SK-N-SH (cell line): ENCODE results near the gene S100A8. TPM values are rescaled to one million over a fixed set of nuclear protein-coding genes. Genes with fewer than 3 reads are reported as not detected.

Experiments used
- CTCF ChIA-PET: fragments of 300-600, 350-600 bp; formaldehyde crosslinking; extraction: SDS; loops from one replicate; lab custom pipeline; 2021; lab: Yijun Ruan, JAX
- POLR2A ChIA-PET: fragments of 350-600 bp; sonication (Branson Sonifier 250); formaldehyde crosslinking; extraction: SDS; loops from one replicate; lab custom pipeline; 2020; ENCODE audit warnings: antibody characterized with exemption, inconsistent platforms; lab: Yijun Ruan, JAX
- DNase-seq: peaks from one replicate; pipeline ENCODE4 v3.0.0; 2012
- H2AFZ ChIP-seq: fragments of 200-600 bp; sonication (generic); 2 replicates; pipeline ENCODE4 v1.8.1; 2016; ENCODE audit warnings: antibody characterized with exemption, mild to moderate bottlenecking, low read depth
- H3F3A ChIP-seq: fragments of 200-600 bp; sonication (generic); replicated peaks from 2 replicates; pipeline ENCODE3; 2016; ENCODE audit warnings: antibody characterized with exemption, mild to moderate bottlenecking; ENCODE audit not compliant: insufficient read depth
- H3K27ac ChIP-seq, 2 experiments: fragments of 200-500 bp in 1 of 2; fragments of 200-600 bp in 1 of 2; sonication (Bioruptor generic) in 1 of 2; sonication (generic), shearing (Covaris generic) in 1 of 2; 2 replicates each; pipeline versions ENCODE4 v1.5.1 to v1.6.1; 2014 to 2016; ENCODE audit warnings: low read depth in 2 of 2, inconsistent platforms in 1 of 2, low read length in 1 of 2, mild to moderate bottlenecking in 1 of 2, mixed read lengths in 1 of 2
- H3K27me3 ChIP-seq: fragments of 200-600 bp; sonication (generic), shearing (Covaris generic); 2 replicates; pipeline ENCODE4 v1.6.1; 2016; ENCODE audit warnings: mixed run types; ENCODE audit not compliant: insufficient read depth
- H3K36me3 ChIP-seq, 2 experiments: fragments of 200-500 bp in 1 of 2; fragments of 200-600 bp in 1 of 2; sonication (Bioruptor generic) in 1 of 2; sonication (generic) in 1 of 2; replicated peaks in 1 of 2; 2 replicates each; pipeline versions ENCODE3 to v1.5.1; 2014 to 2016; ENCODE audit warnings: low read length in 1 of 2, mild to moderate bottlenecking in 1 of 2; ENCODE audit not compliant: insufficient read depth in 2 of 2, control insufficient read depth in 1 of 2
- H3K4me1 ChIP-seq, 2 experiments: fragments of 200-500 bp in 1 of 2; fragments of 200-600 bp in 1 of 2; sonication (Bioruptor generic) in 1 of 2; sonication (generic), shearing (Covaris generic) in 1 of 2; 2 replicates each; pipeline versions ENCODE4 v1.5.1 to v1.6.1; 2014 to 2016; ENCODE audit warnings: low read depth in 1 of 2, low read length in 1 of 2, mixed run types in 1 of 2; ENCODE audit not compliant: insufficient read depth in 2 of 2, control insufficient read depth in 1 of 2
- H3K4me2 ChIP-seq: fragments of 200-600 bp; sonication (generic), shearing (Covaris generic); 2 replicates; pipeline ENCODE4 v1.6.1; 2017; ENCODE audit warnings: mixed run types
- H3K4me3 ChIP-seq, 2 experiments: fragments of 200-500 bp in 1 of 2; fragments of 200-600 bp in 1 of 2; sonication (Bioruptor generic) in 1 of 2; sonication (generic), shearing (Covaris generic) in 1 of 2; 2 replicates each; pipeline versions ENCODE4 v1.5.1 to v1.8.1; 2014 to 2016; ENCODE audit warnings: low read depth in 2 of 2, inconsistent platforms in 1 of 2, low read length in 1 of 2, mild to moderate bottlenecking in 1 of 2, mixed read lengths in 1 of 2, moderate library complexity in 1 of 2
- H3K79me2 ChIP-seq: fragments of 200-600 bp; sonication (generic); 2 replicates; pipeline ENCODE4 v1.8.1; 2017; ENCODE audit warnings: mild to moderate bottlenecking; ENCODE audit not compliant: insufficient read depth
- H3K9ac ChIP-seq: fragments of 200-600 bp; sonication (generic); 2 replicates; pipeline ENCODE4 v1.6.1; 2017; ENCODE audit warnings: mixed run types
- H3K9me2 ChIP-seq: fragments of 200-600 bp; sonication (generic); 2 replicates; pipeline ENCODE4 v1.6.1; 2017; ENCODE audit warnings: mixed run types
- H3K9me3 ChIP-seq: fragments of 200-600 bp; sonication (generic); 2 replicates; pipeline ENCODE4 v1.6.1; 2017; ENCODE audit warnings: mixed run types, mild to moderate bottlenecking, moderate library complexity
- H4K20me1 ChIP-seq: fragments of 200-600 bp; sonication (generic); 2 replicates; pipeline ENCODE4 v1.6.1; 2017; ENCODE audit warnings: mild to moderate bottlenecking, mixed run types; ENCODE audit not compliant: insufficient read depth
- CTCF ChIP-seq: fragments of 200-600 bp; sonication (generic); IDR thresholded peaks from 2 replicates; pipeline ENCODE4 v1.6.1; 2017; ENCODE audit warnings: antibody characterized with exemption, mild to moderate bottlenecking, moderate library complexity
- FOXM1 ChIP-seq: IDR thresholded peaks from 2 replicates; pipeline ENCODE4 v1.4.0; 2012; ENCODE audit warnings: low read depth, mild to moderate bottlenecking
- RAD21 ChIP-seq: IDR thresholded peaks from 2 replicates; pipeline ENCODE4 v1.6.1; 2012; ENCODE audit warnings: mild to moderate bottlenecking, low read length
- RCOR1 ChIP-seq: fragments of 150-350 bp; IDR thresholded peaks from 2 replicates; pipeline ENCODE4 v1.6.1; 2017; ENCODE audit warnings: antibody characterized with exemption, low read length
- REST ChIP-seq: IDR thresholded peaks from 2 replicates; pipeline ENCODE4 v1.6.1; 2012; ENCODE audit warnings: mild to moderate bottlenecking, low read depth, low read length, moderate library complexity
- RXRA ChIP-seq: IDR thresholded peaks from 2 replicates; pipeline ENCODE4 v1.4.0; 2012; ENCODE audit warnings: low read depth, mild to moderate bottlenecking, borderline replicate concordance
- USF2 ChIP-seq: fragments of 150-350 bp; IDR thresholded peaks from 2 replicates; pipeline ENCODE4 v1.6.1; 2017; ENCODE audit warnings: antibody characterized with exemption, low read length, low read depth, borderline replicate concordance
- YY1 ChIP-seq: IDR thresholded peaks from 2 replicates; pipeline ENCODE4 v1.4.0; 2012; ENCODE audit warnings: low read depth, mild to moderate bottlenecking
- WGBS: methylation state at CpG from one replicate; pipeline ENCODE4 v1.1.6; 2017; ENCODE audit warnings: low lambda C conversion rate; 5-methylcytosine and 5-hydroxymethylcytosine counted together
- polyA plus RNA-seq, 3 experiments: library from polyadenylated mRNA; depleted of rRNA; stranded (reverse); fragments of >200 nt; gene quantifications; 2 replicates each; pipeline ENCODE4 v1.2.3, GENCODE V29; 2012
- TF ChIP-seq, protein P1 (sequence below): fragments of 150-350 bp; IDR thresholded peaks from 2 replicates; pipeline ENCODE4 v1.6.1; 2016; ENCODE audit warnings: mild to moderate bottlenecking, low read depth, low read length

S100A8 gene
- polyA plus RNA-seq, 1 of the 3 experiments (the other 2 are of a cell fraction), result not detected

- H3K4me1 ChIP-seq, result no peaks in the 10 kb centered on the region
- H4K20me1 ChIP-seq, result no peaks in the 10 kb centered on the region
- no peak for TF ChIP-seq YY1
- TF ChIP-seq RAD21, result peak; percentile 20; the same call in 1 of the 2 replicates
- TF ChIP-seq CTCF, result peak; percentile 25
- H3K27me3 ChIP-seq, result peaks cover 48% of the 10 kb centered on the region; the same call in 1 of the 2 replicates
- CTCF ChIA-PET, result interaction anchor here (0.5 to 2.2 kb wide), 5 partner anchors 46 to 96 kb away, joined by 3 to 11 read pairs (median 3); no protein-coding TSS in a partner anchor
- no peak for DNase-seq
- H3K9me3 ChIP-seq, result no peaks in the 10 kb centered on the region
- H3K4me3 ChIP-seq, result no peak overlapping the region
- no peak overlapping the region for H3K27ac ChIP-seq
- no peak overlapping the region for H3K4me2 ChIP-seq
- H3K79me2 ChIP-seq, result no peaks in the 10 kb centered on the region
- H3K9ac ChIP-seq, result no peak overlapping the region
- no peak overlapping the region for H2AFZ ChIP-seq
- WGBS, result 14% methylated on average over 5 of the region's 5 CpGs
- POLR2A ChIA-PET, result no interaction called here
- no peaks in the 10 kb centered on the region for H3K9me2 ChIP-seq
- no peaks in the 10 kb centered on the region for H3K36me3 ChIP-seq
- no peaks in the 10 kb centered on the region for H3F3A ChIP-seq
Measured at GRCh38 chr1:153400244-153400643, 9.4 kb upstream of the S100A8 start.

- Histone ChIP-seq H3K4me2 (no peak overlapping the region), H3K4me1 (no peaks in the 10 kb centered on the region), H3K9me2 (no peaks in the 10 kb centered on the region), H3K27ac (no peak overlapping the region), H3K36me3 (no peaks in the 10 kb centered on the region), H3K27me3 (peaks cover 56% of the 10 kb centered on the region; the same call in 1 of the 2 replicates), H3F3A (no peaks in the 10 kb centered on the region), H4K20me1 (no peaks in the 10 kb centered on the region)
- DNase-seq, result no peak
- CTCF ChIA-PET, result interaction anchor here (0.5 to 2.2 kb wide), 4 partner anchors 45 to 97 kb away, joined by 3 to 11 read pairs (median 4); no protein-coding TSS in a partner anchor
- TF ChIP-seq USF2 (no peak), FOXM1 (no peak), RAD21 (no peak), REST (no peak), RCOR1 (no peak), RXRA (no peak)
- TF ChIP-seq, protein P1, sequence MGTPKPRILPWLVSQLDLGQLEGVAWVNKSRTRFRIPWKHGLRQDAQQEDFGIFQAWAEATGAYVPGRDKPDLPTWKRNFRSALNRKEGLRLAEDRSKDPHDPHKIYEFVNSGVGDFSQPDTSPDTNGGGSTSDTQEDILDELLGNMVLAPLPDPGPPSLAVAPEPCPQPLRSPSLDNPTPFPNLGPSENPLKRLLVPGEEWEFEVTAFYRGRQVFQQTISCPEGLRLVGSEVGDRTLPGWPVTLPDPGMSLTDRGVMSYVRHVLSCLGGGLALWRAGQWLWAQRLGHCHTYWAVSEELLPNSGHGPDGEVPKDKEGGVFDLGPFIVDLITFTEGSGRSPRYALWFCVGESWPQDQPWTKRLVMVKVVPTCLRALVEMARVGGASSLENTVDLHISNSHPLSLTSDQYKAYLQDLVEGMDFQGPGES, result no peak
- TF ChIP-seq, all 33 proteins: peak for 0
- WGBS, result 16% methylated on average over 7 of the region's 7 CpGs
- POLR2A ChIA-PET, result no interaction called here
- no peak overlapping the region for H3K4me3 ChIP-seq
- H3K9ac ChIP-seq, result no peak overlapping the region
- no peaks in the 10 kb centered on the region for H3K9me3 ChIP-seq
- H2AFZ ChIP-seq, result no peak overlapping the region
- H3K79me2 ChIP-seq, result no peaks in the 10 kb centered on the region
Measured at GRCh38 chr1:153399401-153400055, 8.7 kb upstream of the S100A8 start.
